SHP77 (cell line): ENCODE measurements around the gene MEI1.
"Not testable (repeated sequence)": the region's sequence is repeated elsewhere in the genome, so short reads cannot be mapped to it uniquely, and the experiment has no call there.

Source experiments
- DNase-seq, 2 experiments: peaks; one replicate each; lab custom pipeline; 2025; lab: John Stamatoyannopoulos, UW

The MEI1 gene, protein sequence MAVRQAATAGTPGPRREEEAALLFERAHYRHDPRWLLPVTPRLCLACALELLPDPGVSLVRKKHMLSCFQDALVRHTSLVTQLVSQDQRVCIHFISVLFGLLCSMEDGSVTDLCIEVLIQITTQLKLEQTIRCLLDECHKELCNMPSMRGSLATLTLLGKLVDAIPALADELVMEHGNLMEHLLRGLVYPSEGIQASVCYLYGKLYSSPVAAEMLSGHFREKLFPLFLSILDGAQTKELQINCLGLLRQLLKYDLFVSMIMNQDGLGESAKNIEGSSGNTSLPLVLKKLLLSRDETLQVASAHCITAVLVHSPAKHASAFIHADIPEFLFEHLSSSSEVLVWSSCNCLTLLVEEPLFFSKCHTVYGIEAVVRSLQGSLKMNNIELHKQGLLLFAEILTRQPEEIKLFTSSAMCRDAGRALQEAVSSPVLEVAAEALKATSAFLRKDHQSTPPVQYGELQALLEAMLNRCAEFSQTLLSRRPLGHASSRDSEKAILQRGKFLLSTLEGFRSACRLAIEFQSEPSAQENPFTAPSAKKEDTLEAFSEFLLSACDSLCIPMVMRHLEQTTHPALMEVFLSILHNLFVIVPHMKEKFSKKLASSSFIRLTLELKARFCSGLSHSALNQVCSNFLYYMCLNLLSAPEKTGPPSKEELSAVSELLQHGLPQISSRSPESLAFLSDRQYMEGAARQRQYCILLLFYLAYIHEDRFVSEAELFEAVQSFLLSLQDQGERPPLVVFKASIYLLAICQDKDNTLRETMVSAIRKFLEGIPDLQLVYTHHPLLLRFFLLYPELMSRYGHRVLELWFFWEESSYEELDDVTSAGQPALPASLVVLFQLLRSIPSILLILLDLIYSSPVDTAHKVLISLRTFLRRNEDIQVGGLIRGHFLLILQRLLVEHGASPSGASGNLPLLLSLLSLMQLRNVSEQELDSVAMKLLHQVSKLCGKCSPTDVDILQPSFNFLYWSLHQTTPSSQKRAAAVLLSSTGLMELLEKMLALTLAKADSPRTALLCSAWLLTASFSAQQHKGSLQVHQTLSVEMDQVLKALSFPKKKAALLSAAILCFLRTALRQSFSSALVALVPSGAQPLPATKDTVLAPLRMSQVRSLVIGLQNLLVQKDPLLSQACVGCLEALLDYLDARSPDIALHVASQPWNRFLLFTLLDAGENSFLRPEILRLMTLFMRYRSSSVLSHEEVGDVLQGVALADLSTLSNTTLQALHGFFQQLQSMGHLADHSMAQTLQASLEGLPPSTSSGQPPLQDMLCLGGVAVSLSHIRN

DNA sequence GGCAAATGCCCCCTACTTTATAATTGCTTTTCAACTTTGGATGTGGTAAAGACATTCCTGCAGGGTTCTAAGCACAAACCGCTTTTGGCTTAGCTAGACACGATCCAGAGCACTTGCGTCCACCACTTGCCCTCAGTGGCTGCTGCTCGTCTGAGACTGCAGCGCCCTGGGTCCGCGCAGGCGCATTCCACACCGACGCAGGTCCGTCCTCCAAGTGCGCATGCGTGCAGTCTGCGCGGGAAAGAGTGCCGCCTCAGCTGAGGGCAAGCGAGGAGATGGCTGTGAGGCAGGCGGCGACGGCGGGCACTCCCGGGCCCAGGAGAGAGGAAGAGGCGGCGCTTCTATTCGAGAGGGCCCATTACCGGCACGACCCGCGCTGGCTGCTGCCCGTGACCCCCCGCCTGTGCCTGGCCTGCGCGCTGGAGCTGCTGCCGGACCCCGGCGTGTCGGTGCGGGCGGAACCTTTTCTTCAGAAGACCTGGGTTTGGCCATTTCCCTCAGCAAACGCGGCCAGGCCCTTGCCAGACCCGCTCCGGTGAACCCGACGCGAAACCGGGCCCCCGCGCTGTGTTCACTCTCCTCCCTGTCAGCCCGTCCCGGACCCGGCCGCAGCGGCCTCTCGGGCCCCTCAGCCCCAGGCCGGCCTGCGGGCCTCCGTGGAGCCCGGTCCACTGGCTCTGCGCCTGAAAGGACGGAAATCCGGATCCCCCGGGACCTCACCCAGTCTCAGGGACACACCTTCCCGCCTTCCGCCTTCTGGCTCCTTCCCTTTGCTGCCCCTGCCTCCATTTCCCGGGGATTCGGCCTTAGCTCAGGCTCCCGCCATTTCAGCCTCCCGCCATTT is at the start of gene MEI1:
MEI1 (plus strand) TSS at position 240 of the 844 bp plus-strand sequence; CDS start at position 276, 36 bp downstream.
- no peak for DNase-seq

DNA sequence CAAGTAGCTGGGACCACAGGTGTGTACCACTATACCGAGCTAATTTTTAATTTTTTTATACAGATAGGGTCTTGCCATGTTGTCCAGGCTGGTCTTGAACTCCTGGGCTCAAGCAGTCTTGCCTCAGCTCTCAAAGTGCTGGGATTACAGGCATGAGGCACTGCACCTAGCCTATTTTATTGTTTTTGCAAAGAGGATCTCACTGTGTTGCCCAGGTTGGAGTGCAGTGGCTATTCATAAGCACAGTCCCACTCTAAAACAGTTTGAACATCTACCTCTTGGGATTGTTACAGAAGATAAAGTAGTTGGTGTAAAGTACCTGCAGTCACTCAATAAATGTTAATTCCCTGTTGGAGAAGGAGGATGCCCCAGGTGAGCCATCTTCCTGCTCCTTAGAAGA is 49.1 kb upstream of the MEI1 start:
- DNase-seq, result no peak

DNA sequence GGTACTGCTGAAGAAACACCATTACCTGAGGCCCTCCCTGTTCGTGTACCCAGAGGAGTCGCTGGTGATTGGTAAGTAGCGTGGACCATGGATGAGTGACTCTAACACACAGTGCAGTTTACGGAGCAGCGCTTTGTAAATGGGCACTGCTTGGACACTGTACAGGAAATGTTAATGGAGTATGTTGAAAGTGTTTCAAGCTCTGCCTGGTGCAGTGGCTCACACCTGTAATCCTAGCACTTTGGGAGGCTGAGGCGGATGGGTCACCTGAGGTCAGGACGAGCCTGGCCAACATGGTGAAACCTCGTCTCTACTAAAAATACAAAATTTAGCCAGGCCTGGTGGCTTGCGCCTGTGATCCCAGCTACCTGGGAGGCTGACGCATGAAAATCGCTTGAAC is 48.5 kb upstream of the MEI1 start:
- DNase-seq, result no peak

DNA sequence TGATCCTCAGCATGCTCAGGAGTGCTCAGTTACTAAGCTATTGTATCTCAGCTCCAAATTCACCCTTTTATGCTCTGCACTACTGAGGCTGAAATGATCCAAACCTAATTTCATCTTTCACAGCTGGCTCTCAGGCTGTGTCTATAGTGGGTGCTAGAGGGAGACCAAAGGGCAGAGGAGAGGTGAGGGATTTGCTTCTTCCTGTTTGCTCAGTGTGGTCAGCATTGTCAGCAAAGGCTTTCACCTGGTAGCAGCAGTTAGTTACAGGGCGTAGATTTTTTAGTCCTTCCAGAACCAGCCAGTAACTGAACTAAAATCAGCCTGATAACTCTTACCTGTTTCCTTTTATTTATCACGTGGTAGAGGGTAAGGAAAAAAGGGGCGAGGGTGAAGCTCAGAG is 45.0 kb upstream of the MEI1 start:
- no peak for DNase-seq

DNA sequence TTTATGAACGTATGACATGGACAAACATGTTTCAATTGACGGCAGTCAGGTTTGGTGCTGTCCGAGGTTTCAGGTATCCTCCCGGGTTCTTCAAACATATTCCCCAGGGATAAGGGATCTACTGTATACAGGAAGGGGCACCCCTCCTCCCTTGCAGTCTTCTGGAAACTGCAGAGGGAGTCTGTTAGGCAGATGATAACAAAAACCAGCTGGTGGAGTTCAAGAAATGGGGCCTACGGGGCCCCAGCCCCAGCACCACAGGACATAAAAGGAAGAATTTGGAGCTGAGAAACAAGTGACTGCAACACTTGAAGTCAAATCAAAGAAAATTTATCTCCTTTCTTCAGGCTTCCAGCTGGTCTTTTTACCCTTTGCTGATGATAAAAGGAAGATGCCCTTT is 42.7 kb upstream of the MEI1 start:
- no peak for DNase-seq

DNA sequence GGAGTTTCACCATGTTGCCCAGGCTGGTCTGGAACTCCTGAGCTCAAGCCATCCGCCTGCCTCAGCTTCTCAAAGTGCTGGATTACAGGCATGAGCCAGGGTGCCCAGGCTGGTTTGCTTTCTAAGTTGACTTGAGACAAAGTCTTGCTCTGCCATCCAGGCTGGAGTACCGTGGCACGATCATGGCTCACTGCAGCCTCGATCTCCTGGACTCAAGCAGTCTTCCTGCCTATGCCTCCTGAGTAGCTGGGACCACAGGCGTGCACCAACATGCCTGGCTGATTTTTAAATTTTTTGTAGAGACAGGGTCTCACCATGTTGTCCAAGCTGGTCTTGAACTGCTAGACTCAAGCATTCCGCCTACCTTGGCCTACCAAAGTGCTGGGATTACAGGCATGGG is 41.6 kb upstream of the MEI1 start:
- no peak for DNase-seq

DNA sequence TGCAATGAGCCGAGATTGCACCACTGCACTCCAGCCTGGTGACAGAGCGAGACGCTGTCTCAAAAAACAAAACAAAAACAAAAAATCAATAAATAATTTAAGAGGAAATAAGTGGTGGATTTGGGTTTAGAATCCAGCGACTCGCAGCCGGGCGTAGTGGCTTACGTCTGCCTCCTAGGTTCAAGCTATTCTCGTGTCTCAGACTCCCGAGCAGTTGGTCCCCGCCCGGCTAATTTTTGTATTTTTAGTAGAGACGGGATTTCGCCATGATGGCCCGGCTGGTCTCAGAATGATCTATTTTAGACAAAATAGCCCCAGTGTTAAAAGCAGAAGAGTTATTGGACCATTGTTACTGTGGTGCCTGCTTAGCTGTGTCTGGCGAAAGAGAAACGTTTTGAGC is 40.4 kb upstream of the MEI1 start:
- DNase-seq, result no peak

DNA sequence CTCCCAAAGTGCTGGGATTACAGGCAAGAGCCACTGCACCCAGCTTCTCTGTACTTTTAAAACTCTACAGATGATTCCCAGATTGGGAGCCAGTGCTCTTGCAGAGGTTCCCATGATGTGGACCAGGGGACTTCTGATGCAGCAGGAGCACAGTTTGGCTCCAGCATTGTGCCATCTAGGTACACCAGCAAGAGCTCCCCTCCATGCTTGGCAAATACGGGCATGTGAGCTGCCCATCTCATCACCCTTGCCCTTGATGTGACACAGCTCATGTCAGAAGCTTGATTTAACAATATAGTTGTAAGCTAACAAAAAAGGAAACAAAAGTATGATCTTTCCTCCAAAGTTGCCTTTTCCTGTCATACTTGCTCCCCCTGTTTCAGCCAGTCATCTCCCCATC is 39.4 kb upstream of the MEI1 start:
- DNase-seq, result no peak

DNA sequence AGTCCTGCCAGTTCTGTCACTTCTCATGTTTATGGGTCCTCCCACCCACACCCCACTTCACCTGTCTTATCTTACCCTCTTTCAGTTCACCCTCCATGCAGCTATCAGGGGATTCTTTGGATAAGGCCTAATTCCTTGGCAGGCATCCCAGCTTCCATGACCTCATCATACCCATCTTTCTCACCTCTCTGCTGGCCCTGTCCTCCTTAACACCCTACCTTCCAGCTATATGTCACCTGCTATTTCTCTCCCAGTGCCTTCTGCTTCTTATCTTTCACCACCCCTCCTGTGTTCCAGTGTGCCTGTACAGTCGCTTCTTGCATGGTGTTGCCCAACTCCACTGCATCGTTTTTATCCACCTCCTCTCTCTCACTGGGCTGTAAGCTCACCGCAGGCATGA is 38.9 kb upstream of the MEI1 start:
- no peak for DNase-seq

DNA sequence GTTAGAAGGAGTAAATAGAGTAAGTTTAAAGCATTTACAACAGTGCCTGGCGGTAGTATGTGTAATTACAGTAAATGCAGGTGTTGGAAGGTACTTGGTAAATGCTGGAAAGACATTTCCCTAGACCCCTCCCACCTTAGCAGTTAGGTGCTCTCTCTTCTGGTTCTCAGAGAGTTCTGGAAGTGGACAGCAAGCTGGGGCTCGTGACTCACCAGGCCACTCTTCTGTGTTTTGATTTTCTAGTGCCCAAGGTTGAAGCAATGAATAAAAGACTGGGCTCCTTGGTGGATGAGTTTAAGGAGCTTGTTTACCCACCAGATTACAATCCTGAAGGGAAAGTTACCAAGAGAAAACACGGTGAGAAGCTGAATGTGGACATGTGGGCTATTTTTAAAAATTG is 38.2 kb upstream of the MEI1 start:
- no peak for DNase-seq

DNA sequence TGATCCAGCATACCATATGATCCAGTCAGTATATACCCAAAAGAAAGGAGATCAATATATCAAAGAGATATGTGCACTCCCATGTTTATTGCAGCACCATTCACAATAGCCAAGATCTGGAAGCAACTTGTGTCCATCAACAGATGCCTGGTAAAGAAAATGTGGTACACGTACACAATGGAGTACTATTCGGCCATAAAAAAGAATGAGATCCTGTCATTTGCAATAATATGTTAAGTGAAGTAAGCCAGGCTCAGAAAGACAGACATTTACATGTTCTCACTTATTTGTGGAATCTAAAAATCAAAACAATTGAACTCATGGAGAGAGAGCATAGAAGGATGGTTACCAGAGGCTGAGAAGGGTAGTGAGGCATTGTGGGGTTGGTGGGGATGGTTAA is 37.6 kb upstream of the MEI1 start:
- DNase-seq, result no peak

DNA sequence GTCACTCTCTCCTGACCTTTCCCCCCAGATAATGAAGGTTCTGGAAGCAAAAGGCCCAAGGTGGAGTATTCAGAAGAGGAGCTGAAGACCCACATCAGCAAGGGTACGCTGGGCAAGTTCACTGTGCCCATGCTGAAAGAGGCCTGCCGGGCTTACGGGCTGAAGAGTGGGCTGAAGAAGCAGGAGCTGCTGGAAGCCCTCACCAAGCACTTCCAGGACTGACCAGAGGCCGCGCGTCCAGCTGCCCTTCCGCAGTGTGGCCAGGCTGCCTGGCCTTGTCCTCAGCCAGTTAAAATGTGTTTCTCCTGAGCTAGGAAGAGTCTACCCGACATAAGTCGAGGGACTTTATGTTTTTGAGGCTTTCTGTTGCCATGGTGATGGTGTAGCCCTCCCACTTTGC is 35.7 kb upstream of the MEI1 start:
- DNase-seq, result not testable (repeated sequence)

DNA sequence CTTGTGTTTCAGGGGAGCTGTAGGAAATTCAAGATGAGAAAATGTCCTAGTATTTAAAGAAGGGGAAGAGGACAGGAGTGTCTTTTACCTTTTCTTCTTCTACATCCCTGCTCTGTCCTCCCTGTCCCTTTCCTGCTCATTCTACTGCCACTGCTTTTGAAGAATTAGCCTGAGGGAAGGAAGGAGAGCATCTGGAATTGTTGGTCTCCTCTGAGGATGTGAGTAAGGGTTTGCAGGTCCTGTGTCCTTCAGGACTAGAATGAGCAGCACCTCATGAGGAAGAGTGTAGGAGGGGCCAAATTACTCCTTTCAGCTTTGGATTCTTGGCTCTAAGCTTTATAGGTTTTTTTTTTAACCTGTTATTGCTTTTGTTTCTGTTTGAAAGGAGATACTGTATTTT is 34.8 kb upstream of the MEI1 start:
- DNase-seq, result no peak

DNA sequence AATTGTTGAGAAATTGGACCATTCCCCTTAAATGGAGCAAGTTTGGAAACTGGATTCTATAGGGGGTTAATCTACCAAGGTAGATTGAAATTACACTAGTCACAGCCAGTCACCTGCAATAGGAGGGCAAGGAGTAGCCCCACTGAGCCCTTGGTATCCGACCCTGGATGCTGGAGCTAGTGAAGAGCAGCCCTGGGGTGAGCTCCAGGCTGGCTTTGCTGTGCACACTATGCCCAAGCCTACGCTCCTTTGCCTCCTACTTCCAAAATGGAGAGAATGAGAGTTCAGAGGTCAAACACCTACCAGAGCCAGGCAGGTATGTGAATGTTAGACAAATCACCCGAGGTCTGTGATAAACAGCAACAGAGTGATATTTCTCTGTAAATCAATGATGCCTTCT is 34.4 kb upstream of the MEI1 start:
- no peak for DNase-seq

DNA sequence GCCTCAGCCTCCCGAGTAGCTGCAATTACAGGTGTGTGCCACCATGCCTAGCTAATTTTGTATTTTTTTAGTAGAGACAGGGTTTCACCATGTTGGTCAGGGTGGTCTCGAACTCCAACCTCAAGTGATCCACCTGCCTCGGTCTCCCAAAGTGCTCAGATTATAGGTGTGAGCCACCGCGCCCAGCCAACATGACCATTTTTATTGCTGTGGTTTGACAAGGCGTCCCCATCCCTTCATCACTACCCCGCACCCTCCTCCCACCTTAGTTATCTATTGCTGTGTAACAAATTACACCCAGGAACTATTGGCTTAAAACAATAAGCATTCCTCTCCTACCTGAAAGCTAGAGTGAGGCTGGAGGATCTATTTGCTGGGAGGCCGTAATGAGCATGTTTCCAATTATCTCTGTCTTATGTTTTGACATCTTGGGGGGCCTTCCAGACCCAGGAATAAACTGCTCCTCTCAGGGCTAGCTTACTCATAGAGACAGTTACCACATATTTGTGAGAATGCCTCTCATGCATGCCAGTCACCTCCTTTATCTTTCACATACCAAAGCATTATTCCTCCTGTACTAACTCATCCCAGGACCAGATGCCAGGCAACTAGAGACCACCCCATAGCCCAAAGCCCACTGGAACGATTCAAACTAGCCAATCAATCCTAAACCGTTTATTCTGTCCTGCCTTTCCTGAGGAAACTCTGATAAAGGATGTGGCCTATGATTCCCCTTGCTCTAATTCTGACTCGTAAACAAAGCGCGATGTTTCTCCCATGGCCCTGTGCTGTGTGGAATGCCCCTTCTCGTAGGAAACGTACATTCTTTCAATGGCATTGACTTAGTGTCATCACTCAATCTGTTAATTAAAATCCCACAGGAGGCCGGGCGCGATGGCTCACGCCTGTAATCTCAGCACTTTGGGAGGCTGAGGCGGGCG is 30.1 kb upstream of the MEI1 start:
- DNase-seq, result no peak

DNA sequence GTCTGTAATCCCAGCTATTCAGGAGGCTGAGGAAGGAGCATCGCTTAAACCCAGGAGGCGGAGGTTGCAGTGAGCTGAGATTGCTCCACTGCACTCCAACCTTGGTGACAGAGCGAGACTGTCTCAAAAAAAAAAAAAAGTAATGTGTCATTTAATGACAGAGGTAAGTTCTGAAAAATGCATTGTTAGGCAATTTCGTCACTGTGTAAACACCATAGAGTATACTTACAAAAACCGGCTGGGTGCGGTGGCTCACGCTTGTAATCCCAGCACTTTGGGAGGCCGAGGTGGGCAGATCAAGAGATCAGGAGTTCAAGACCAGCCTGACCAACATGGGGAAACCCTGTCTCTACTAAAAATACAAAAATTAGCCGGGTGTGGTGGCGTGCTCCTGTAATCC is 27.2 kb upstream of the MEI1 start:
- DNase-seq, result not testable (repeated sequence)

DNA sequence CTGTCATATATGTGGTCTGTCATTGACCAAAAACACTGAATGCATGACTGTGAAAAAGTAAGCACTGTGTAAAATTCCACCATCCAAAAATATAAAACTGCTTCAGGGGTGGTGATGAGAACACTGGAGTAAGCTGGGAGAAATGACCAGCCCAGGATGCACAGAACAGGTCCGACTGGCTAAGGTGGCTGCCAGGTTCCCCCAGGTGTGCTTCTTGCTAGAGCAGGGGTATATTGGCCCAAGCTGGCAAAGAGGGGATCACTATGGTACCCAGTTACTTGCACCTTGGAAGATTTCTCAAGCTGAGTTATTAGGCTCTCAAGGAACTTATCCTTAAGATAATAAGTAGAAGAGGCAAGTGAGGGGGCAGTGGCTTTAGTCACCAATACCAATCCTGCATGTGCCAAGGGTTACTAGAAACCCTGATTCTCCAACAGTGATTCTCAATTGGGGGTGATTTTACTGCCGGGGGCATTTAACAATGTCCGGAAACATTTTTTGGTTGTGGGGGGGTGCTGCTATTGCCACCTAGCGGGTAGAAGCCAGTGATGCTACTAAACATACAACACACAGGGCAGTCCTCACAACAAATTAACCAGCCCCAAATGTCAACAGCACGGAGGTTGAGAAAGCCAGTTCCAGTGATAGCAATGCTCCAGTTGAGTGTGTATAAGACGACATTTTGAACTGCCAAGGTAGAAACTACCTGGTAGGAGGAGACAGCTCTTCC is 26.4 kb upstream of the MEI1 start:
- DNase-seq, result no peak

DNA sequence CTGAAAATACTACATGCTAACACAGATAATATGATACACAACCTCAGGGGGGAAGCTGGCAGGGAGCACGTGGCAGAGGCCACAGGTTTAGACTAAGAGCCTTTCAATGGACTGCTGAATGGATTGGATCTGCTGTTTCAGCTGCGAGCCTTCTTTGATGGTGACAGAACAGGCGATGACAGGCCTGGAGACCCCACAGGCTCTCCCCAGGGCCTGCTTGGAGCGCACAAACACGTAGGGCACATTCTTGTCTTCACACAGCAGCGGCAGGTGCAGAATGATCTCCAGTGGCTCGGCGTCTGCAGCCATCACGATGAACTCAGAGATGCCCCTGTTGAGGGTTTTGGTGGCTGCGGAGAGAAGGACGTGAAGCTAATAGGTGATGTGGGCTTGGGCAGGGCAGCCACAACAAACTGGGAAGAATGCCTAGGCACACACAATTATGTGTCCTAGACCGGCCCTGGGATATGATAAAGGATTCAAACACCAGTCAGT is 24.4 kb upstream of the MEI1 start:
- DNase-seq, result no peak

DNA sequence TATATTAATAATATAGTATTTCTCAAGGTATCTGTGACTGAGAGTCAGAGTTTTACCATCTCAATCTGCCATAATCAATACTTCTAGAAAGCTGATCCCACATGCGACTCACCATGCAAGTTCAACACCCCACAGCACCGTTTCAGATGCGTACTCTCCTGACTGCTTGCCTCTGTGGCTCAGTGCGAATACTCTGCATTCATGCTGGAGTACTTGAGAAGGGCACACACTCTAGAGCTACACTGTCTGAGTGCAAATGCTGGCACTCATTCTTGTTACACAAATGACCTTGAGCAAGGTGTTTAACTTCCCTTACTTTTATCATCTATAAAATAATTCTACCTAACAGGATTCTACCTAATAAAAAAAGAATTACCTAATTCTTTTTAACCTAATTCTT is 23.2 kb upstream of the MEI1 start:
- no peak for DNase-seq

DNA sequence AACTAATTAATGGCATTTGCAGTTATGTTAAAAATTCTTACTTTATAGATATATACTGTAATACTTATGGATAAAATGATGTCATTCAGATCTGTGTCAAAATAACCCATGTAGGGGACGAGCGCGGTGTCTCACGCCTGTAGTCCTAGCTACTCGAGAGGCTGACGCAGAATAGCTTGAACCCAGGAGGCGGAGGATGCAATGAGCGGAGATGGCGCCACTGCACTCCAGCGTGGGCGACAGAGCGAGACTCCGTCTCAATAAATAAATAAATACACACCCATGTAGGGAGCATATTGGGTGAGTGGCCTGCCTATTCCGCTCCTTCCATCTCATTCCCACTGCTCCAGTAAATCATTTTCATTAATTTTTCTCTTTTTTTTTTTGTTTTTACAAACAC is 17.7 kb upstream of the MEI1 start:
- DNase-seq, result peak; percentile 10 to 24
